Fibroblast of the aortic adventitia (primary cell): Measurements from ENCODE around the gene NISCH. TPM values are rescaled to one million over a fixed set of nuclear protein-coding genes. Genes with fewer than 3 reads are reported as not detected.

Experiments
- DNase-seq: peaks from one replicate; pipeline ENCODE4 v3.0.0-alpha.2; 2010; ENCODE audit warnings: low read depth
- H3K4me3 ChIP-seq: 2 replicates; pipeline ENCODE4 v1.5.1; 2011; ENCODE audit warnings: low read depth, mild to moderate bottlenecking, control low read depth, low read length, moderate library complexity
- CTCF ChIP-seq: IDR thresholded peaks from 2 replicates; pipeline ENCODE4 v1.5.1; 2011; ENCODE audit warnings: mild to moderate bottlenecking, low read length, control low read depth, inconsistent platforms; ENCODE audit not compliant: insufficient read depth
- total RNA-seq: library from RNA; depleted of rRNA; stranded (reverse); fragments of >200 nt; gene quantifications from 2 replicates; pipeline ENCODE4 v1.2.3, GENCODE V29; 2012; ENCODE audit warnings: low replicate concordance

NISCH gene
- total RNA-seq, 1 donor = 52.7 TPM

- TF ChIP-seq CTCF = no peak
- no peak for DNase-seq
- no peak overlapping the region for H3K4me3 ChIP-seq
These were observed 25.0 kb upstream of the NISCH start for GRCh38 chr3:52430416-52430810.

- no peak for DNase-seq
- no peak for TF ChIP-seq CTCF
- no peak overlapping the region for H3K4me3 ChIP-seq
These were observed 23.8 kb upstream of the NISCH start for GRCh38 chr3:52431459-52432223.

GRCh38 chr3:52432225-52432624 lies 23.2 kb upstream of the NISCH start:
- no peak for TF ChIP-seq CTCF
- H3K4me3 ChIP-seq = no peak overlapping the region
- no peak for DNase-seq

- DNase-seq = no peak
- no peak for TF ChIP-seq CTCF
- no peak overlapping the region for H3K4me3 ChIP-seq
These were observed 22.7 kb upstream of the NISCH start for GRCh38 chr3:52432691-52433141.

GRCh38 chr3:52433328-52433995 lies 21.9 kb upstream of the NISCH start:
- no peak for TF ChIP-seq CTCF
- H3K4me3 ChIP-seq = no peak overlapping the region
- no peak for DNase-seq

GRCh38 chr3:52433996-52434479 lies 21.4 kb upstream of the NISCH start:
- H3K4me3 ChIP-seq = no peak overlapping the region
- TF ChIP-seq CTCF = no peak
- no peak for DNase-seq
